22Rv1 (cell line): Measurements from ENCODE around the gene BEND7.

ENCODE experiments used
- ZFX ChIP-seq: fragments of 450-650 bp; IDR thresholded peaks from 2 replicates; pipeline ENCODE4 v1.6.1; 2017; ENCODE audit warnings: antibody characterized with exemption, borderline replicate concordance
- TF ChIP-seq, protein P1 (sequence below): fragments of 450-650 bp; IDR thresholded peaks from 2 replicates; pipeline ENCODE4 v1.5.1; 2017; ENCODE audit warnings: mild to moderate bottlenecking

DNA sequence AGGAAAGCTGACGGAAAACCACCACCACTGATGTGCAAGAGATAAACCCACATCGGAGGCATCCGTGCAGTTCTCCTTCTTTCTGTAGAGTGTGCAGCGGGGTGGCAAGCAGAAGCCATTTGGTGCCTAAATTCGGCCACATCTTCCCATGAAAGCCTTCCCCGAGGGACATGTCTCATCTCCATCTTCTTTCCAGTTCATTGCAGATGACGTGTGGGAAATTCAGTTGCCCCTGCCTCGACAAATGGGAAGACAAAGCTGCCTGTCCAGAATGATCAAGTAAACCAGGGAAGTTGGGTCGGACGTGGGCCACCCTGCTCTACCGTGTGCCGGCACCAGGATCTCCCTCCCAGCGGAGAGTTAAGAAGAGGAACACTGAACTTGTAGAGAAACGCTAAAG, 14.5 kb downstream of the BEND7 start:
- TF ChIP-seq, protein P1, sequence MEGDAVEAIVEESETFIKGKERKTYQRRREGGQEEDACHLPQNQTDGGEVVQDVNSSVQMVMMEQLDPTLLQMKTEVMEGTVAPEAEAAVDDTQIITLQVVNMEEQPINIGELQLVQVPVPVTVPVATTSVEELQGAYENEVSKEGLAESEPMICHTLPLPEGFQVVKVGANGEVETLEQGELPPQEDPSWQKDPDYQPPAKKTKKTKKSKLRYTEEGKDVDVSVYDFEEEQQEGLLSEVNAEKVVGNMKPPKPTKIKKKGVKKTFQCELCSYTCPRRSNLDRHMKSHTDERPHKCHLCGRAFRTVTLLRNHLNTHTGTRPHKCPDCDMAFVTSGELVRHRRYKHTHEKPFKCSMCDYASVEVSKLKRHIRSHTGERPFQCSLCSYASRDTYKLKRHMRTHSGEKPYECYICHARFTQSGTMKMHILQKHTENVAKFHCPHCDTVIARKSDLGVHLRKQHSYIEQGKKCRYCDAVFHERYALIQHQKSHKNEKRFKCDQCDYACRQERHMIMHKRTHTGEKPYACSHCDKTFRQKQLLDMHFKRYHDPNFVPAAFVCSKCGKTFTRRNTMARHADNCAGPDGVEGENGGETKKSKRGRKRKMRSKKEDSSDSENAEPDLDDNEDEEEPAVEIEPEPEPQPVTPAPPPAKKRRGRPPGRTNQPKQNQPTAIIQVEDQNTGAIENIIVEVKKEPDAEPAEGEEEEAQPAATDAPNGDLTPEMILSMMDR: no peak
- TF ChIP-seq ZFX: no peak
